GM19372 (cell line): ENCODE data around the gene TTC39A.

Experiments used
- ATAC-seq: cut with Tn5 transposase; IDR thresholded peaks from one replicate; pipeline ENCODE4 v1.9.1; 2021; ENCODE audit warnings: mild to moderate bottlenecking, low read depth, moderate library complexity; ENCODE audit not compliant: unreplicated experiment

Gene TTC39A

DNA sequence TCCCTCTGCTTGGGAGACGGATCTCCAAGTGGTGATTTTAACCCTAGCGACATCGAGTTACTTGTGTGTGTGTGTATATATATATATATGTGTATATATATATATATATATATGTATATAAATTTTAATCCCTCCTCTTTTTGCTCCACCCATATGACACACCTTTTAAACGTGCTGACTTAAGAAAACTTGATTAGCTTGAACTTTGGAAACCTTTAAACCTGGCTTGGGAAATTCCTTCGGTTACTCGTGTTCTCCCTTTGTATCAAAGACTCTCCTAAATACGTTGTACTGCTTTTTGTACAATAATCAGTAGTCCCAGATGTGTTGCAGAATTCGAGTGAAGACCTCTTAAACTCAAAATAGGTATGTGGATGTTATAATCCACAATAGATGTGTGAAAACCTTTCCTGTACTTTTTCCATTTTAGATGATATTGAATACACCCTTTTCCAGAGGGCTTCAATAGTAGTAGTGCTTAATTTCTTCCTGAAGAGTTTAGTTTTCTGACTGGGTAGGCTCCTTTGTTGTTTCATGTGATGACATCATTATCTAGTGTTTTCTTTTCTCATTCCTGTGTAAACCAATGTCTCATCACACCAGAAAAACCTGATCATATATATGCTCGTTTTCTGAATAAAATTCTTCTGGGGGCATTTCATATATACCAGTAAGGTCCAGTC, 92.9 kb downstream of the TTC39A start:
- ATAC-seq = no peak
